Panc1 (cell line): ENCODE data around the gene POLDIP2. TPM values are rescaled to one million over a fixed set of nuclear protein-coding genes. Genes with fewer than 3 reads are reported as not detected.
A peak's percentile ranks its signal among the peaks of the same experiment; 100 is the strongest.

ENCODE experiments used
- ATAC-seq: fragments of 200-7000 bp; cut with Tn5 transposase; 2 replicates; pipeline ENCODE4 v1.9.1; 2020; ENCODE audit warnings: mild to moderate bottlenecking, moderate library complexity
- BruUV-seq: library from RNA; stranded (reverse); fragments of 400-500 nt; replicated peaks from 2 replicates; lab custom pipeline; 2021; lab: Mats Ljungman, UMichigan
- CTCF ChIA-PET: fragments of 300-600 bp; sonication (Branson Sonifier 250); formaldehyde crosslinking; loops from one replicate; lab custom pipeline; 2022; ENCODE audit warnings: antibody characterized with exemption; lab: Charles Lee
- POLR2A ChIA-PET: fragments of 300-600 bp; sonication (Branson Sonifier 250); formaldehyde crosslinking; loops from one replicate; lab custom pipeline; 2022; ENCODE audit warnings: antibody characterized with exemption; lab: Charles Lee
- DNase-seq: peaks from one replicate; pipeline ENCODE4 v3.0.0-alpha.2; 2010; ENCODE audit warnings: low read depth, low spot score
- H3K27ac ChIP-seq: 2 replicates; pipeline ENCODE4 v1.5.1; 2011; ENCODE audit warnings: mild to moderate bottlenecking, low read length, inconsistent platforms
- H3K27me3 ChIP-seq: fragments of 200-500 bp; sonication (Bioruptor generic); 2 replicates; pipeline ENCODE4 v1.6.0; 2014; ENCODE audit warnings: low read length, inconsistent platforms; ENCODE audit not compliant: control insufficient read depth, insufficient read depth
- H3K36me3 ChIP-seq: fragments of 200-500 bp; sonication (Bioruptor generic); 2 replicates; pipeline ENCODE4 v1.5.1; 2014; ENCODE audit warnings: inconsistent platforms, mild to moderate bottlenecking, low read length, moderate library complexity; ENCODE audit not compliant: control insufficient read depth, insufficient read depth
- H3K4me1 ChIP-seq: 2 replicates; pipeline ENCODE4 v1.5.1; 2011; ENCODE audit warnings: inconsistent platforms, mild to moderate bottlenecking, low read length, moderate library complexity; ENCODE audit not compliant: control insufficient read depth, insufficient read depth
- H3K4me3 ChIP-seq, 2 experiments: 2 replicates each; pipeline ENCODE4 v1.5.1; 2011 to 2012; ENCODE audit warnings: low read depth in 2 of 2, low read length in 2 of 2, mild to moderate bottlenecking in 2 of 2, inconsistent platforms in 1 of 2, moderate library complexity in 1 of 2
- H3K9me3 ChIP-seq: fragments of 200-500 bp; sonication (Bioruptor generic); 2 replicates; pipeline ENCODE4 v1.5.1; 2014; ENCODE audit warnings: low read depth, mild to moderate bottlenecking, inconsistent platforms, low read length, moderate library complexity; ENCODE audit not compliant: control insufficient read depth, insufficient read depth
- CTCF ChIP-seq: fragments of 450-650 bp; IDR thresholded peaks from 2 replicates; pipeline ENCODE4 v1.5.1; 2017; ENCODE audit warnings: mild to moderate bottlenecking
- POLR2AphosphoS5 ChIP-seq: IDR thresholded peaks from 2 replicates; pipeline ENCODE4 v1.6.1; 2012; ENCODE audit warnings: mild to moderate bottlenecking, low read depth, low read length, moderate library complexity
- REST ChIP-seq, 2 experiments: IDR thresholded peaks; 2 replicates each; pipeline ENCODE4 v1.6.1; 2011 to 2012; ENCODE audit warnings: low read depth in 2 of 2, control low read depth in 1 of 2, low read length in 1 of 2, mild to moderate bottlenecking in 1 of 2, moderate library complexity in 1 of 2; ENCODE audit not compliant: insufficient read depth in 1 of 2
- SIN3A ChIP-seq: IDR thresholded peaks from 2 replicates; pipeline ENCODE4 v1.6.1; 2012; ENCODE audit warnings: low read depth, mild to moderate bottlenecking, low read length, moderate library complexity, borderline replicate concordance; ENCODE audit not compliant: insufficient read depth
- TCF7L2 ChIP-seq: IDR thresholded peaks from 2 replicates; pipeline ENCODE4 v1.6.1; 2011; ENCODE audit warnings: mild to moderate bottlenecking, low read depth, low read length, inconsistent platforms
- in situ Hi-C: cut with HindIII; loops from 2 replicates; pipeline ENCODE4 v1.10.0; 2016; ENCODE audit warnings: low sequenced_read_pairs, low pct_unique_long_range_greater_than_20kb
- intact Hi-C: fragments of 100-400 bp; cut with micrococcal nuclease; formaldehyde crosslinking; loops from one replicate; pipeline ENCODE4 v1.10.0; 2022; ENCODE audit not compliant: unreplicated experiment
- total RNA-seq: library from RNA; stranded (reverse); gene quantifications from one replicate; pipeline ENCODE4 v1.2.1, GENCODE V29; 2021; ENCODE audit not compliant: unreplicated experiment

The POLDIP2 gene
- total RNA-seq, 1 experiment from 2014 or later, result 175 TPM

GRCh38 chr17:28363186-28363585 is 5.9 kb upstream of the POLDIP2 start:
- no peak for ATAC-seq
- peaks cover 4% of the 10 kb centered on the region for H3K36me3 ChIP-seq
- H3K4me3 ChIP-seq, result no peak overlapping the region
- DNase-seq, result no peak
- in situ Hi-C loops, result no loop called here
- no peaks in the 10 kb centered on the region for H3K9me3 ChIP-seq
- ChIA-PET POLR2A (no interaction called here), CTCF (no interaction called here)
- TF ChIP-seq SIN3A, result no peak
- TF ChIP-seq CTCF, result no peak
- no peak for TF ChIP-seq POLR2AphosphoS5
- no peak overlapping the region for H3K27ac ChIP-seq
- intact Hi-C loops, result no loop called here
- peaks cover 5% of the 10 kb centered on the region for H3K4me1 ChIP-seq
- H3K27me3 ChIP-seq, result no peaks in the 10 kb centered on the region
- BruUV-seq, result no TSS peak

GRCh38 chr17:28357901-28358197 is 522 bp upstream of the POLDIP2 start:
- intact Hi-C loops, result no loop called here
- Histone ChIP-seq H3K36me3 (peaks cover 15% of the 10 kb centered on the region), H3K27me3 (no peaks in the 10 kb centered on the region), H3K4me1 (peaks cover 18% of the 10 kb centered on the region), H3K9me3 (no peaks in the 10 kb centered on the region), H3K27ac (peak overlapping the region; percentile 97), H3K4me3 (peak overlapping the region; percentile 96 to 100)
- ChIA-PET POLR2A (interaction anchor here (0.7 to 1.5 kb wide), 5 partner anchors 9 to 27 kb away, joined by 3 to 9 read pairs (median 4); partner anchors contain the start of genes IFT20, TNFAIP1 and VTN), CTCF (no interaction called here)
- DNase-seq (no peak), ATAC-seq (no peak)
- no TSS peak for BruUV-seq
- TF ChIP-seq CTCF, result no peak
- TF ChIP-seq TCF7L2, result no peak
- no peak for TF ChIP-seq REST (IDR thresholded peaks at IDR 0.05; ENCODE audit: insufficient read depth in 1 of 2, low read depth in 2 of 2, low read length in 1 of 2)
- no peak for TF ChIP-seq SIN3A
- no peak for TF ChIP-seq POLR2AphosphoS5
- in situ Hi-C loops, result no loop called here
